H1 (cell line): ENCODE results near the gene ENTR1. TPM values are rescaled to one million over a fixed set of nuclear protein-coding genes. Genes with fewer than 3 reads are reported as not detected.

ENCODE experiments used
- POLR2AphosphoS5 ChIP-seq: IDR thresholded peaks from 2 replicates; pipeline ENCODE4 v1.6.1; 2011; ENCODE audit warnings: low read depth, low read length
- TAF7 ChIP-seq: optimal IDR thresholded peaks from 2 replicates; pipeline ENCODE3; 2011; ENCODE audit warnings: low read depth, mild to moderate bottlenecking, inconsistent platforms, low read length, moderate library complexity, borderline replicate concordance
- polyA plus RNA-seq, 7 experiments: library from polyadenylated mRNA; depleted of rRNA in 3 of 7; stranded (reverse) in 5 of 7; unstranded in 2 of 7; fragments of >200 nt in 5 of 7; fragments of 200-250 nt in 2 of 7; gene quantifications; 1 replicate in 5 of 7; 2 replicates in 1 of 7; 4 replicates in 1 of 7; pipeline versions ENCODE4 v1.2.1 to v1.2.3, GENCODE V29; 2011 to 2013; ENCODE audit warnings: missing spikeins in 2 of 7, mixed read lengths in 2 of 7
- total RNA-seq: library from RNA; stranded (reverse); fragmentation: NEBNext Ultra II Directional; extraction: Animal tissue kit (Norgen Biotek cat#: 25700); gene quantifications from 2 replicates; pipeline ENCODE4 v1.2.1, GENCODE V29; 2021

ENTR1 gene
- total and polyA plus RNA-seq, 2 of the 8 experiments (the other 6 are each of a cell fraction or from before 2014, with no cell fraction given) = 65.2 to 102 TPM

DNA sequence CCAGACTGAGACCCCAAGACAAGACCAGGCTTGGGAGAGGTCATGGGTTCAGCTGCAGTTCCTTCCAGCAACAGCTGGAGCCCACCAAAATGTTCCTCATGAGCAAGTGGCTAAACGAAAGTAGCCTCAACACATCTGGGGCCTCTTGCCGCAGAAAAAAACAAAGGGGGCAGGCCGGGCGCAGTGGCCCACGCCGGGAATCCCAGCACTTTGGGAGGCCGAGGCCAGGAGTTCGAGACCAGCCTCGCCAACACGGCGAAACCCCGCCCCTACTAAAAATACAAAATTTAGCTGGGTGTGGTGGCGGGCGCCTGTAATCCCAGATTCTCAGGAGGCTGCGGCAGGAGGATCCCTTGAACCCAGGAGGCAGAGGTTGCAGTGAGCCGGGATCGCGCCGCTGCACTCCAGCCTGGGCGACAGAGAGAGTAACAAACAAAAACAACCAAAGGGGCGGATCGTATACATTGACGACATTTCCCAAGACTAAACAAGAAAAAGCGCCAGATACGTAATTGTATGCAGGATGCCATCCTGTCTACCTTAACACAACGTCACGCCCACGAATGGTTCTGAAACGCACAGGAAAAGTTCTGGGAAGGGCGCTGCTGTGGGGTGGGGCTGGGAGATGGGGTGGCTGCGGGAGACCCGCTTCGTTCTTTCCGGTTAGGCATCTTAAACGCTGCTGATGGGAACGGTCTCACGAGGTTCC lies 27.6 kb upstream of the ENTR1 start (continued):
- TF ChIP-seq POLR2AphosphoS5 = no peak
- no peak for TF ChIP-seq TAF7
